Posterior vena cava (tissue), 2 donors: ENCODE results near the gene EEF1A2. TPM values are rescaled to one million over a fixed set of nuclear protein-coding genes. Genes with fewer than 3 reads are reported as not detected.

Experiments
- DNase-seq: peaks from one replicate; pipeline ENCODE4 v3.0.0-alpha.2; 2020; ENCODE audit warnings: low spot score
- intact Hi-C, 2 donors: fragments of 100-400 bp; cut with DNase I; formaldehyde crosslinking; loops; one replicate each; pipeline versions ENCODE4 v1.14.1 to v1.14.2; 2022 to 2023
- total RNA-seq, 2 donors: library from RNA; stranded (reverse); fragmentation: NEBNext Ultra II Directional; extraction: Animal tissue kit (Norgen Biotek cat#: 25700); gene quantifications; one replicate each; pipeline ENCODE4 v1.2.1, GENCODE V29; 2021
- donor health status: DM: yes; HTN: yes; CAD: no.
- donor health status: DM: yes; HTN: yes; CAD: no.

Gene EEF1A2
- total RNA-seq, 2 donors from 2014 or later, result 0.42 to 2.6 TPM

- intact Hi-C loops, result no loop called here
These were observed 52.5 kb downstream of the EEF1A2 start for GRCh38 chr20:63446216-63447024.

GRCh38 chr20:63445075-63445734 lies 53.7 kb downstream of the EEF1A2 start:
- no peak for DNase-seq
- intact Hi-C loops, result no loop called here

More at GRCh38 chr20:63446216-63447024, 52.5 kb downstream of the EEF1A2 start:
- DNase-seq, result no peak

GRCh38 chr20:63444548-63444947 lies 54.3 kb downstream of the EEF1A2 start:
- intact Hi-C loops, result no loop called here
- DNase-seq, result no peak

GRCh38 chr20:63443606-63444395 lies 55.1 kb downstream of the EEF1A2 start:
- intact Hi-C loops, result no loop called here
- DNase-seq, result no peak

- DNase-seq, result no peak
- intact Hi-C loops, result no loop called here
These were observed 56.8 kb downstream of the EEF1A2 start for GRCh38 chr20:63442100-63442493.

GRCh38 chr20:63441136-63442099 lies 57.5 kb downstream of the EEF1A2 start:
- DNase-seq, result no peak
- intact Hi-C loops, result no loop called here

- intact Hi-C loops, result no loop called here
- DNase-seq, result no peak
These were observed 58.4 kb downstream of the EEF1A2 start for GRCh38 chr20:63440366-63440955.

GRCh38 chr20:63439866-63440265 lies 59.0 kb downstream of the EEF1A2 start:
- intact Hi-C loops, result no loop called here
- no peak for DNase-seq

- intact Hi-C loops, result no loop called here
- DNase-seq, result no peak
These were observed 60.8 kb downstream of the EEF1A2 start for GRCh38 chr20:63438121-63438520.

Other genes with a start within 250 kb of the EEF1A2 start
- gene NKAIN4, start 244.6 kb downstream of the EEF1A2 start, total RNA-seq, result not detected
- 10 to 100 TPM; 58.6 to 62.6 TPM for gene ARFGAP1, start 226.3 kb downstream of the EEF1A2 start, total RNA-seq
- under 1 TPM in 1 of 2 donors, not detected in 1; 0.14 TPM for gene COL20A1, start 205.9 kb downstream of the EEF1A2 start, total RNA-seq
- not detected for gene CHRNA4, start 137.7 kb downstream of the EEF1A2 start, total RNA-seq
- gene KCNQ2, start 26.4 kb downstream of the EEF1A2 start, total RNA-seq, result not detected
- gene PPDPF, start 21.7 kb upstream of the EEF1A2 start, total RNA-seq, result 100 to 1,000 TPM; 172 to 331 TPM
- gene PTK6, start 38.3 kb upstream of the EEF1A2 start, total RNA-seq, result under 1 TPM in 1 of 2 donors, not detected in 1; 0.60 TPM
- not detected for gene SRMS, start 48.7 kb upstream of the EEF1A2 start, total RNA-seq
- under 1 TPM in 1 of 2 donors, not detected in 1; 0.19 TPM for gene FNDC11, start 55.1 kb upstream of the EEF1A2 start, total RNA-seq
- gene HELZ2, start 75.2 kb upstream of the EEF1A2 start, total RNA-seq, result 10 to 100 TPM; 13.7 to 25.5 TPM
- gene GMEB2, start 128.0 kb upstream of the EEF1A2 start, total RNA-seq, result 1 to 10 TPM; 6.9 to 8.8 TPM
- gene STMN3, start 154.3 kb upstream of the EEF1A2 start, total RNA-seq, result 10 to 100 TPM; 11.7 to 27.3 TPM
- gene RTEL1, start 159.2 kb upstream of the EEF1A2 start, total RNA-seq, result 10 to 100 TPM; 28.3 to 28.7 TPM
- gene TNFRSF6B, start 197.6 kb upstream of the EEF1A2 start, total RNA-seq, result 1 to 10 TPM; 5.4 to 7.0 TPM
- 10 to 100 TPM; 35.7 to 38.1 TPM for gene ARFRP1, start 208.9 kb upstream of the EEF1A2 start, total RNA-seq
- 10 to 100 TPM; 15.1 to 15.2 TPM for gene ZGPAT, start 209.0 kb upstream of the EEF1A2 start, total RNA-seq
- gene LIME1, start 237.6 kb upstream of the EEF1A2 start, total RNA-seq, result 1 to 10 TPM; 4.2 to 4.9 TPM
- 100 to 1,000 TPM in 1 of 2 donors, 10 to 100 TPM in 1; 54.0 to 112 TPM for gene SLC2A4RG, start 240.7 kb upstream of the EEF1A2 start, total RNA-seq